H1 (cell line): ENCODE measurements around the gene USHBP1. TPM values are rescaled to one million over a fixed set of nuclear protein-coding genes. Genes with fewer than 3 reads are reported as not detected.

Experiments used
- CTCF ChIA-PET: fragments of 300-600 bp; sonication (Branson Sonifier 250); formaldehyde crosslinking; loops from one replicate; lab custom pipeline; 2021; ENCODE audit not compliant: partially characterized antibody; lab: Charles Lee
- POLR2A ChIA-PET: fragments of 300-600 bp; sonication (Branson Sonifier 250); formaldehyde crosslinking; loops from one replicate; lab custom pipeline; 2021; ENCODE audit warnings: inconsistent platforms; ENCODE audit not compliant: partially characterized antibody; lab: Charles Lee
- DNase-seq, 2 experiments: peaks; one replicate each; pipeline versions ENCODE4 v3.0.0 to v3.0.0-alpha.2; 2010 to 2022; ENCODE audit warnings: low spot score in 2 of 2, low read depth in 1 of 2, mixed read lengths in 1 of 2
- FAIRE-seq: peaks from 2 replicates; lab custom pipeline; 2011; peaks lifted over from hg19 to GRCh38; lab: Jason Lieb, UNC
- H2AFZ ChIP-seq: 2 replicates; pipeline ENCODE4 v1.8.1; 2012; ENCODE audit warnings: low read length, inconsistent platforms
- H2AK5ac ChIP-seq: 2 replicates; pipeline ENCODE4 v1.6.1; 2013; ENCODE audit warnings: low read depth, low read length
- H2BK120ac ChIP-seq: replicated peaks from 2 replicates; pipeline ENCODE3; 2013; ENCODE audit warnings: low read depth, low read length, inconsistent platforms
- H2BK12ac ChIP-seq: 2 replicates; pipeline ENCODE4 v1.6.1; 2013; ENCODE audit warnings: low read depth, low read length
- H2BK15ac ChIP-seq: 2 replicates; pipeline ENCODE4 v1.6.1; 2013; ENCODE audit warnings: low read length
- H2BK20ac ChIP-seq: 2 replicates; pipeline ENCODE4 v1.6.1; 2013; ENCODE audit warnings: low read length
- H2BK5ac ChIP-seq: 2 replicates; pipeline ENCODE4 v1.6.1; 2013; ENCODE audit warnings: low read depth, low read length
- H3K14ac ChIP-seq: 2 replicates; pipeline ENCODE4 v1.6.1; 2013; ENCODE audit warnings: inconsistent platforms; ENCODE audit not compliant: insufficient read length
- H3K18ac ChIP-seq: 2 replicates; pipeline ENCODE4 v1.6.1; 2013; ENCODE audit warnings: low read length; ENCODE audit errors: extremely low read depth
- H3K23ac ChIP-seq: 2 replicates; pipeline ENCODE4 v1.6.1; 2013; ENCODE audit warnings: inconsistent platforms; ENCODE audit not compliant: insufficient read length
- H3K23me2 ChIP-seq: 2 replicates; pipeline ENCODE4 v1.6.1; 2013; ENCODE audit warnings: low read depth, low read length
- H3K27ac ChIP-seq: 2 replicates; pipeline ENCODE4 v1.6.1; 2011; ENCODE audit warnings: low read depth, low read length, inconsistent platforms
- H3K27me3 ChIP-seq, 4 experiments: replicated peaks in 1 of 4; 1 replicate in 1 of 4; 2 replicates in 3 of 4; pipeline versions ENCODE4 v1.6.1 to v1.8.1; 2011 to 2013; ENCODE audit warnings: low read length in 3 of 4, mild to moderate bottlenecking in 3 of 4, inconsistent platforms in 2 of 4, mixed read lengths in 2 of 4, moderate library complexity in 1 of 4; ENCODE audit not compliant: control insufficient read depth in 3 of 4, insufficient read depth in 3 of 4; ENCODE audit errors: extremely low read depth in 1 of 4
- H3K36me3 ChIP-seq, 4 experiments: 2 replicates each; pipeline versions ENCODE4 v1.6.1 to v1.8.1; 2011 to 2013; ENCODE audit warnings: mild to moderate bottlenecking in 4 of 4, low read length in 3 of 4, moderate library complexity in 2 of 4, control low read depth in 1 of 4, inconsistent platforms in 1 of 4; ENCODE audit not compliant: insufficient read depth in 4 of 4, control insufficient read depth in 2 of 4
- H3K4ac ChIP-seq: replicated peaks from 2 replicates; pipeline ENCODE3; 2013; ENCODE audit warnings: low read length, low read depth, mixed read lengths, inconsistent platforms; ENCODE audit not compliant: insufficient read length
- H3K4me1 ChIP-seq, 4 experiments: replicated peaks in 1 of 4; 1 replicate in 1 of 4; 2 replicates in 3 of 4; pipeline versions ENCODE4 v1.6.1 to v1.8.1; 2011 to 2013; ENCODE audit warnings: low read length in 3 of 4, inconsistent platforms in 2 of 4, mixed read lengths in 1 of 4; ENCODE audit not compliant: insufficient read depth in 4 of 4, control insufficient read depth in 3 of 4
- H3K4me2 ChIP-seq, 2 experiments: 2 replicates each; pipeline versions ENCODE4 v1.6.1 to v1.8.1; 2011 to 2013; ENCODE audit warnings: low read depth in 2 of 2, low read length in 2 of 2, control low read depth in 1 of 2, inconsistent platforms in 1 of 2, mild to moderate bottlenecking in 1 of 2; ENCODE audit not compliant: insufficient read depth in 1 of 2
- H3K4me3 ChIP-seq, 4 experiments: fragments of 200-600, 300-600 bp in 1 of 4; sonication (generic), shearing (Covaris generic), sonication (Bioruptor Twin) in 1 of 4; 2 replicates each; pipeline versions ENCODE4 v1.5.1 to v1.8.1; 2011 to 2016; ENCODE audit warnings: low read length in 4 of 4, low read depth in 3 of 4, control low read depth in 2 of 4, inconsistent platforms in 2 of 4, mild to moderate bottlenecking in 2 of 4, mixed read lengths in 1 of 4, moderate library complexity in 1 of 4; ENCODE audit not compliant: insufficient read depth in 2 of 4; ENCODE audit errors: extremely low read depth in 1 of 4
- H3K56ac ChIP-seq: replicated peaks from 2 replicates; pipeline ENCODE3; 2013; ENCODE audit warnings: low read depth, mild to moderate bottlenecking, mixed read lengths, low read length, inconsistent platforms; ENCODE audit not compliant: insufficient read length
- H3K79me1 ChIP-seq: 2 replicates; pipeline ENCODE4 v1.6.1; 2013; ENCODE audit warnings: low read depth, low read length, control low read depth
- H3K79me2 ChIP-seq, 2 experiments: 2 replicates each; pipeline versions ENCODE4 v1.6.1 to v1.8.1; 2012 to 2013; ENCODE audit warnings: low read length in 2 of 2, mild to moderate bottlenecking in 2 of 2, inconsistent platforms in 1 of 2; ENCODE audit not compliant: insufficient read depth in 2 of 2, control insufficient read depth in 1 of 2
- H3K9ac ChIP-seq, 4 experiments: replicated peaks in 1 of 4; 1 replicate in 1 of 4; 2 replicates in 3 of 4; pipeline versions ENCODE4 v1.6.1 to v1.8.1; 2011 to 2013; ENCODE audit warnings: low read depth in 3 of 4, low read length in 3 of 4, control low read depth in 2 of 4, mild to moderate bottlenecking in 2 of 4, moderate library complexity in 2 of 4, inconsistent platforms in 1 of 4; ENCODE audit errors: extremely low read depth in 1 of 4
- H3K9me3 ChIP-seq, 2 experiments: 2 replicates each; pipeline versions ENCODE4 v1.6.1 to v1.8.1; 2012 to 2013; ENCODE audit warnings: mild to moderate bottlenecking in 2 of 2, moderate library complexity in 2 of 2, control low read depth in 1 of 2, inconsistent platforms in 1 of 2, low read depth in 1 of 2, low read length in 1 of 2, mixed read lengths in 1 of 2; ENCODE audit not compliant: insufficient read depth in 2 of 2
- H4K20me1 ChIP-seq, 2 experiments: replicated peaks in 1 of 2; 2 replicates each; pipeline versions ENCODE3 to v1.8.1; 2011 to 2013; ENCODE audit warnings: inconsistent platforms in 2 of 2, low read length in 2 of 2, mild to moderate bottlenecking in 1 of 2; ENCODE audit not compliant: insufficient read depth in 2 of 2, control insufficient read depth in 1 of 2
- H4K5ac ChIP-seq: 2 replicates; pipeline ENCODE4 v1.6.1; 2013; ENCODE audit warnings: low read length, low read depth, mixed read lengths, inconsistent platforms; ENCODE audit not compliant: insufficient read length
- H4K8ac ChIP-seq: 2 replicates; pipeline ENCODE4 v1.8.0; 2013; ENCODE audit warnings: mild to moderate bottlenecking, moderate library complexity, low read length, inconsistent platforms; ENCODE audit not compliant: insufficient read depth; ENCODE audit errors: extremely low read depth
- H4K91ac ChIP-seq: replicated peaks from 2 replicates; pipeline ENCODE3; 2013; ENCODE audit warnings: low read length, mixed read lengths, inconsistent platforms; ENCODE audit not compliant: insufficient read length
- ATF2 ChIP-seq: IDR thresholded peaks from 2 replicates; pipeline ENCODE4 v1.6.1; 2012; ENCODE audit warnings: low read length, inconsistent platforms
- GTF2F1 ChIP-seq: IDR thresholded peaks from 2 replicates; pipeline ENCODE4 v1.6.1; 2012; ENCODE audit warnings: low read depth, low read length, improper control_type of control experiment, borderline replicate concordance
- KDM1A ChIP-seq: fragments of 200-600, 300-600 bp; sonication (generic); IDR thresholded peaks from 2 replicates; pipeline ENCODE4 v1.7.1; 2016; ENCODE audit warnings: mild to moderate bottlenecking, low read length, borderline replicate concordance
- SIN3A ChIP-seq, 2 experiments: IDR thresholded peaks in 1 of 2; conservative IDR thresholded peaks in 1 of 2; 2 replicates each; pipeline ENCODE4 v1.6.1; 2011 to 2012; ENCODE audit warnings: low read length in 2 of 2, improper control_type of control experiment in 1 of 2, low read depth in 1 of 2, mild to moderate bottlenecking in 1 of 2
- WGBS, 2 experiments: shearing (Covaris generic) in 1 of 2; methylation state at CpG; one replicate each; pipeline versions ENCODE4 v1.1.6 to v1.1.7; 2013 to 2015; ENCODE audit warnings: low lambda C conversion rate in 2 of 2, mixed read lengths in 2 of 2, inconsistent platforms in 1 of 2, low coverage in 1 of 2, missing lambda C conversion rate in 1 of 2; ENCODE audit not compliant: insufficient replicate concordance in 2 of 2, insufficient coverage in 1 of 2, insufficient read length in 1 of 2; ENCODE audit errors: extremely low coverage in 1 of 2, missing lambda C conversion rate in 1 of 2; 5-methylcytosine and 5-hydroxymethylcytosine counted together
- polyA plus RNA-seq, 7 experiments: library from polyadenylated mRNA; depleted of rRNA in 3 of 7; stranded (reverse) in 5 of 7; unstranded in 2 of 7; fragments of >200 nt in 5 of 7; fragments of 200-250 nt in 2 of 7; gene quantifications; 1 replicate in 5 of 7; 2 replicates in 1 of 7; 4 replicates in 1 of 7; pipeline versions ENCODE4 v1.2.1 to v1.2.3, GENCODE V29; 2011 to 2013; ENCODE audit warnings: missing spikeins in 2 of 7, mixed read lengths in 2 of 7
- total RNA-seq: library from RNA; stranded (reverse); fragmentation: NEBNext Ultra II Directional; extraction: Animal tissue kit (Norgen Biotek cat#: 25700); gene quantifications from 2 replicates; pipeline ENCODE4 v1.2.1, GENCODE V29; 2021

The USHBP1 gene
- total and polyA plus RNA-seq, 2 of the 8 experiments (the other 6 are each of a cell fraction or from before 2014, with no cell fraction given): 5.0 to 7.5 TPM

DNA sequence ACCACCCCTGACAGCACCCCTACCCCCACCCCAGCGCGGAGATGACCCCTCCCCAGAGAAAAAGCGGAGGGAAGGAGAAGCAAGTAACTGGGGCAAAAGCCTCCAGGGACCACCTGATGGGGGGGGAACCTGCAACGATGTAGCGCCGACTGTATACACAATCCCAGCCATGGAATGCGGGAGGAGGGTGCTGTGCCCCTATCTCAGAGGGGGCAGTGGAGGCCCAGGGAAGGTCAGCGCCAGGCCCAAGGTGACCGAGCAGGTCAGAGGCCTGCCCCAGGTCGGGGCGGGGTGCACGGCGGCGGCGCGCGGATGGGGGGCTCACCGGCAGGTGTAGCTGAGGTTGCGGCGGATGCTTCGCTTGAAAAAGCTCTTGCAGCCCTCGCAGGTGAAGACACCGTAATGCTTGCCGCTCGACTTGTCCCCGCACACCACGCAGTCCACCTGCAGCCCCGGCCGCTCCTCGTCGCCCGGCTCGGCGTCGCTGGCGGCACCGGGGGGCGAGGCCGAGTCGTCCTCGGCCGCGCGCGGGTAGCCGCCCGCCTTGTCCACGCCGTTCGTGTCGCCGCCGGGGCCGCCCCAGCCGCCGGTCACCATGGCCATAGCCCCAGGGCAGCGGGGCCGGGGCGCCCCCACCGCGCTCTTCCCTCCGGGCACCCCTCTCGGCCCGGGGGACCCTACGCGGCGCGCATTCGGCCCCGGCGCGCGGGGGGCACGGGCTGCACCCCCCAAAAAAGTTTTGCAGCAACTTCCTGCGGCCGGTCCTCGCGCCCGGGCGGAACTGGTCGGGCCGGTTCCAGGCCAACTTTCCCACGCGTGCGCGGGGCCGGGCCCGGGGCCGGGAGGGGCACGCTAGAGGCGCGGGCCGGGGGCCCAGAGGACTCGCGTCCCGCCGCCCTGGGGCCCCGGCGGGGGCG lies 19.7 kb downstream of the USHBP1 start:
- POLR2A ChIA-PET: interaction anchor here (0.6 to 6.4 kb wide), 12 partner anchors 11 to 626 kb away, joined by 3 to 118 read pairs (median 4); partner anchors contain the start of genes ANKLE1, BABAM1, OCEL1 and USE1

More for the DNA sequence above, 19.7 kb downstream of the USHBP1 start:
- peaks cover 26 to 52% of the 10 kb centered on the region in 2 experiments; a peak in 3 of 4 replicates for H3K79me2 ChIP-seq
- H3K4ac ChIP-seq: peak overlapping the region; percentile 92
- CTCF ChIA-PET: interaction anchor here (1.0 to 1.4 kb wide), 4 partner anchors 16 to 36 kb away, joined by 3 read pairs; partner anchors contain the start of gene BABAM1
- peak overlapping the region; percentile 34 for H4K5ac ChIP-seq
- no peak overlapping the region; the same call in 1 of the 2 replicates for H4K8ac ChIP-seq
- no peak overlapping the region for H3K23ac ChIP-seq
- H3K23me2 ChIP-seq: peaks cover 2% of the 10 kb centered on the region; the same call in 1 of the 2 replicates
- H2AFZ ChIP-seq: no peak overlapping the region
- FAIRE-seq (no peak), DNase-seq (no peak)
- H3K27me3 ChIP-seq: no peaks in the 10 kb centered on the region
- peak overlapping the region; percentile 87; the same call in 1 of the 2 replicates for H2BK5ac ChIP-seq
- peaks cover 0 to 4% (median 0%) of the 10 kb centered on the region in 4 experiments; a peak in 2 of 8 replicates for H3K36me3 ChIP-seq
- peak overlapping the region; percentile 75 for H4K91ac ChIP-seq
- H3K14ac ChIP-seq: no peak overlapping the region
- peak overlapping the region; percentile 0 to 71 (median 60); a peak in 6 of 7 replicates for H3K9ac ChIP-seq
- WGBS, 2 experiments: 0% methylated on average over 50 of the region's 100 CpGs; no CpG with 5 or more reads in 1 of the 2 experiments
- no peak overlapping the region for H2BK15ac ChIP-seq
- peaks cover 3 to 34% (median 25%) of the 10 kb centered on the region in 4 experiments for H3K4me1 ChIP-seq
- no peak overlapping the region for H2BK20ac ChIP-seq
- H3K4me3 ChIP-seq: peak overlapping the region; percentile 68 to 83 (median 78)
- no peak overlapping the region for H2BK12ac ChIP-seq
- no peak overlapping the region for H2BK120ac ChIP-seq
- no peak for TF ChIP-seq ATF2
- TF ChIP-seq KDM1A: 0 out of 2 replicates have a peak, but pooled peaks have one; percentile 50
- no peak for TF ChIP-seq GTF2F1
- 0 out of 4 replicates have a peak, but pooled peaks of 1 of the 2 experiments have one; percentile 38 for TF ChIP-seq SIN3A (conservative IDR thresholded peaks at IDR 0.05 in 1 of 2, IDR thresholded peaks at IDR 0.05 in 1 of 2; ENCODE audit: low read depth in 1 of 2, low read length in 2 of 2)
- H3K27ac ChIP-seq: peak overlapping the region; percentile 34; the same call in 1 of the 2 replicates
- peak overlapping the region; percentile 74 to 83 for H3K4me2 ChIP-seq
- H4K20me1 ChIP-seq: peaks cover 13 to 15% of the 10 kb centered on the region in 2 experiments
- no peak overlapping the region for H2AK5ac ChIP-seq
- no peaks in the 10 kb centered on the region for H3K9me3 ChIP-seq
- peaks cover 12% of the 10 kb centered on the region for H3K79me1 ChIP-seq
- peak overlapping the region; percentile 87 for H3K18ac ChIP-seq
- peak overlapping the region; percentile 19 for H3K56ac ChIP-seq
